ENCODE measurements around the gene BICC1. TPM values are rescaled to one million over a fixed set of nuclear protein-coding genes. Genes with fewer than 3 reads are reported as not detected.

BICC1 gene
- total RNA-seq, 4 donors from 2014 or later: 0.60 to 5.1 (median 2.2) TPM

- H3K4me3 ChIP-seq: peak overlapping the region in 3 of 4 donors; percentile 4 to 38 (median 30)
- H3K9me3 ChIP-seq: peaks cover 0 to 8% of the 10 kb centered on the region in 2 donors
- peak; percentile 17 for DNase-seq
- no peaks in the 10 kb centered on the region for H3K36me3 ChIP-seq
- H3K27me3 ChIP-seq: no peaks in the 10 kb centered on the region
- H3K4me1 ChIP-seq: peaks cover 0 to 3% (median 0%) of the 10 kb centered on the region in 4 donors
- 22 to 23% methylated on average over 3 of the region's 3 CpGs for WGBS, 2 donors (ENCODE audit: low coverage in 1 of 2)
- in situ Hi-C loops (cut with MboI; ENCODE audit: low pct_ligation_motif_present in 1 of 4, low pct_unique_long_range_greater_than_20kb in 1 of 4, low sequenced_read_pairs in 3 of 4) (no loop called here), intact Hi-C loops (cut with DNase I; ENCODE audit: low total_unique reads) (no loop called here)
- no peak for TF ChIP-seq POLR2A (IDR thresholded peaks at IDR 0.05)
- no peak for TF ChIP-seq EP300 (IDR thresholded peaks at IDR 0.05; ENCODE audit: low read depth)
- no peak for TF ChIP-seq POLR2AphosphoS5 (IDR thresholded peaks at IDR 0.05)
- no peak for TF ChIP-seq CTCF (IDR thresholded peaks at IDR 0.05)
- H3K27ac ChIP-seq: peak overlapping the region in 3 of 4 donors; percentile 20 to 45 (median 39)
Observed at GRCh38 chr10:58666024-58666423, 153.4 kb downstream of the BICC1 start.

- H3K27me3 ChIP-seq: no peaks in the 10 kb centered on the region
- H3K4me1 ChIP-seq: peaks cover 0 to 3% (median 0%) of the 10 kb centered on the region in 4 donors
- no peak for DNase-seq
- peaks cover 0 to 8% of the 10 kb centered on the region in 2 donors for H3K9me3 ChIP-seq
- in situ Hi-C loops (cut with MboI; ENCODE audit: low pct_ligation_motif_present in 1 of 4, low pct_unique_long_range_greater_than_20kb in 1 of 4, low sequenced_read_pairs in 3 of 4) (no loop called here), intact Hi-C loops (cut with DNase I; ENCODE audit: low total_unique reads) (no loop called here)
- no peak overlapping the region for H3K4me3 ChIP-seq
- TF ChIP-seq CTCF (IDR thresholded peaks at IDR 0.05): no peak
- no peak for TF ChIP-seq EP300 (IDR thresholded peaks at IDR 0.05; ENCODE audit: low read depth)
- TF ChIP-seq POLR2AphosphoS5 (IDR thresholded peaks at IDR 0.05): no peak
- TF ChIP-seq POLR2A (IDR thresholded peaks at IDR 0.05): no peak
- 67% methylated on average over 3 of the region's 3 CpGs for WGBS, 2 donors (ENCODE audit: low coverage in 1 of 2)
- no peaks in the 10 kb centered on the region for H3K36me3 ChIP-seq
- H3K27ac ChIP-seq: no peak overlapping the region
Observed at GRCh38 chr10:58667658-58668310, 155.1 kb downstream of the BICC1 start.

- Histone ChIP-seq H3K4me1 (no peaks in the 10 kb centered on the region), H3K27me3 (no peaks in the 10 kb centered on the region), H3K4me3 (no peak overlapping the region), H3K36me3 (no peaks in the 10 kb centered on the region), H3K9me3 (no peaks in the 10 kb centered on the region), H3K27ac (no peak overlapping the region)
- no peak for DNase-seq
- intact Hi-C loops (cut with DNase I; ENCODE audit: low total_unique reads): no loop called here
- in situ Hi-C loops (cut with MboI; ENCODE audit: low pct_ligation_motif_present in 1 of 4, low pct_unique_long_range_greater_than_20kb in 1 of 4, low sequenced_read_pairs in 3 of 4): no loop called here
- TF ChIP-seq EP300 (IDR thresholded peaks at IDR 0.05; ENCODE audit: low read depth) (no peak), POLR2AphosphoS5 (IDR thresholded peaks at IDR 0.05) (no peak), CTCF (IDR thresholded peaks at IDR 0.05) (no peak), POLR2A (IDR thresholded peaks at IDR 0.05) (no peak)
Observed at GRCh38 chr10:58672845-58673244, 160.2 kb downstream of the BICC1 start.

GRCh38 chr10:58674251-58674650, 161.6 kb downstream of the BICC1 start:
- H3K9me3 ChIP-seq: no peaks in the 10 kb centered on the region
- H3K27ac ChIP-seq: no peak overlapping the region
- TF ChIP-seq POLR2A (IDR thresholded peaks at IDR 0.05): no peak
- no peak for TF ChIP-seq CTCF (IDR thresholded peaks at IDR 0.05)
- TF ChIP-seq EP300 (IDR thresholded peaks at IDR 0.05; ENCODE audit: low read depth): no peak
- no peak for TF ChIP-seq POLR2AphosphoS5 (IDR thresholded peaks at IDR 0.05)
- in situ Hi-C loops (cut with MboI; ENCODE audit: low pct_ligation_motif_present in 1 of 4, low pct_unique_long_range_greater_than_20kb in 1 of 4, low sequenced_read_pairs in 3 of 4): no loop called here
- WGBS, 2 donors (ENCODE audit: low coverage in 1 of 2): 80 to 86% methylated on average over 2 of the region's 2 CpGs
- intact Hi-C loops (cut with DNase I; ENCODE audit: low total_unique reads): no loop called here
- no peak for DNase-seq
- H3K4me3 ChIP-seq: no peak overlapping the region
- no peaks in the 10 kb centered on the region for H3K4me1 ChIP-seq
- H3K36me3 ChIP-seq: no peaks in the 10 kb centered on the region
- no peaks in the 10 kb centered on the region for H3K27me3 ChIP-seq
